ENCODE measurements around the gene RNF113A. TPM values are rescaled to one million over a fixed set of nuclear protein-coding genes. Genes with fewer than 3 reads are reported as not detected.

The RNF113A gene
- total and polyA plus RNA-seq, 4 donors = 6.6 to 10.1 (median 8.5) TPM

- TF ChIP-seq SP1 (IDR thresholded peaks at IDR 0.05) (no peak), MAX (IDR thresholded peaks at IDR 0.05) (no peak), GABPA (IDR thresholded peaks at IDR 0.05 in 1 of 2, conservative IDR thresholded peaks at IDR 0.05 in 1 of 2) (no peak), HNF4A (conservative IDR thresholded peaks at IDR 0.05) (no peak), TAF1 (conservative IDR thresholded peaks at IDR 0.05) (no peak), CTCF (IDR thresholded peaks at IDR 0.05; ENCODE audit: low read depth, low read length, missing input control) (no peak), ZBTB33 (IDR thresholded peaks at IDR 0.05) (no peak), REST (IDR thresholded peaks at IDR 0.05) (no peak), EGR1 (IDR thresholded peaks at IDR 0.05; ENCODE audit: low read depth in 2 of 2) (no peak), RXRA (IDR thresholded peaks at IDR 0.05) (no peak), NR2F2 (IDR thresholded peaks at IDR 0.05) (no peak), FOXA1 (IDR thresholded peaks at IDR 0.05) (no peak), YY1 (IDR thresholded peaks at IDR 0.05) (no peak), ATF3 (IDR thresholded peaks at IDR 0.05) (no peak), HNF4G (IDR thresholded peaks at IDR 0.05) (no peak), RAD21 (IDR thresholded peaks at IDR 0.05) (no peak), FOXA2 (IDR thresholded peaks at IDR 0.05) (no peak), JUND (IDR thresholded peaks at IDR 0.05) (no peak)
- H3K4me1 ChIP-seq (ENCODE audit: control insufficient read depth in 4 of 4, insufficient read depth in 4 of 4, low read length in 3 of 4) = peaks cover 0 to 5% (median 0%) of the 10 kb centered on the region in 4 donors
- WGBS = 95% methylated on average over 5 of the region's 5 CpGs
These were observed 43.1 kb downstream of the RNF113A start for GRCh38 chrX:119828446-119828845.

More at GRCh38 chrX:119828446-119828845, 43.1 kb downstream of the RNF113A start:
- no peak overlapping the region for H3K9ac ChIP-seq (ENCODE audit: low read depth in 1 of 2, low read length in 2 of 2)
- no peaks in the 10 kb centered on the region for H3K9me3 ChIP-seq (ENCODE audit: control insufficient read depth in 4 of 4, low read length in 3 of 4)
- no peaks in the 10 kb centered on the region for H3K27me3 ChIP-seq (ENCODE audit: control insufficient read depth in 4 of 4, insufficient read depth in 4 of 4, low read length in 3 of 4)
- H3K4me3 ChIP-seq (ENCODE audit: low read depth in 1 of 3, low read length in 3 of 3) = no peak overlapping the region
- no peak overlapping the region for H3K27ac ChIP-seq (ENCODE audit: low read depth in 1 of 2, low read length in 2 of 2)
- H3K36me3 ChIP-seq (ENCODE audit: control insufficient read depth in 4 of 4, insufficient read depth in 3 of 4, low read depth in 1 of 4, low read length in 3 of 4) = peaks cover under 1 to 7% (median 6%) of the 10 kb centered on the region in 4 donors
- no peak for DNase-seq (ENCODE audit: low spot score)

Data from liver (tissue), 9 donors.